ENCODE measurements around the gene CTSO.

DNA sequence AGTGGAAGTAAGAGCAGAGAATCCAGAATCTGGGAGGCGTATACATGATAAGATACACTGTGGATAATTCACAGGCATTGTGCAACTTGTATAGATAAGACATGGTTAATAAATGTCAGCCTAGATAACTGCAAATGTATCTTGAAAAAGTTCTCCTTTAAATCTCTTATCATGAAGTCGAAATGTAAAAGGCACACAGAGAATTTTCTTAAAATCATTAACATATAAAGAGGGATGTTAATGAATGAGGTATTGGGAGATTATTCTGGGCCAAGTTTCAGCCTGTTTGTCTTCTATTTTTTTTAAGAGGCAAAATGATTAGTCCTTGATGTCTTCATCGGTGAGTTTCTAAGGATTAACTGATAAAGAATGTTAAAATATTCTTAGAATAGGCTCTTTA lies 49.3 kb downstream of the CTSO start:
- no peak for TF ChIP-seq EZH2 (IDR thresholded peaks at IDR 0.05; ENCODE audit: borderline replicate concordance, low read length)
- TF ChIP-seq, protein P1, sequence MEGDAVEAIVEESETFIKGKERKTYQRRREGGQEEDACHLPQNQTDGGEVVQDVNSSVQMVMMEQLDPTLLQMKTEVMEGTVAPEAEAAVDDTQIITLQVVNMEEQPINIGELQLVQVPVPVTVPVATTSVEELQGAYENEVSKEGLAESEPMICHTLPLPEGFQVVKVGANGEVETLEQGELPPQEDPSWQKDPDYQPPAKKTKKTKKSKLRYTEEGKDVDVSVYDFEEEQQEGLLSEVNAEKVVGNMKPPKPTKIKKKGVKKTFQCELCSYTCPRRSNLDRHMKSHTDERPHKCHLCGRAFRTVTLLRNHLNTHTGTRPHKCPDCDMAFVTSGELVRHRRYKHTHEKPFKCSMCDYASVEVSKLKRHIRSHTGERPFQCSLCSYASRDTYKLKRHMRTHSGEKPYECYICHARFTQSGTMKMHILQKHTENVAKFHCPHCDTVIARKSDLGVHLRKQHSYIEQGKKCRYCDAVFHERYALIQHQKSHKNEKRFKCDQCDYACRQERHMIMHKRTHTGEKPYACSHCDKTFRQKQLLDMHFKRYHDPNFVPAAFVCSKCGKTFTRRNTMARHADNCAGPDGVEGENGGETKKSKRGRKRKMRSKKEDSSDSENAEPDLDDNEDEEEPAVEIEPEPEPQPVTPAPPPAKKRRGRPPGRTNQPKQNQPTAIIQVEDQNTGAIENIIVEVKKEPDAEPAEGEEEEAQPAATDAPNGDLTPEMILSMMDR (conservative IDR thresholded peaks at IDR 0.05 in 1 of 2, IDR thresholded peaks at IDR 0.05 in 1 of 2; ENCODE audit: extremely low read depth in 1 of 2, insufficient read depth in 1 of 2, low read depth in 1 of 2, low read length in 2 of 2) = no peak
